Fibroblast of pulmonary artery (primary cell): ENCODE results near the gene NELFCD.
"Not testable (repeated sequence)": the region's sequence is repeated elsewhere in the genome, so short reads cannot be mapped to it uniquely, and the experiment has no call there.

Source experiments
- DNase-seq: peaks from one replicate; pipeline ENCODE4 v3.0.0-alpha.2; 2010; ENCODE audit warnings: low read depth
- H3K4me3 ChIP-seq: replicated peaks from 2 replicates; pipeline ENCODE4 v1.5.1; 2011; ENCODE audit warnings: low read depth, mild to moderate bottlenecking, control low read depth, low read length, moderate library complexity
- CTCF ChIP-seq: IDR thresholded peaks from 2 replicates; pipeline ENCODE4 v1.5.1; 2011; ENCODE audit warnings: mild to moderate bottlenecking, control low read depth, low read length, inconsistent platforms; ENCODE audit errors: missing control alignments

NELFCD gene

GRCh38 chr20:59032713-59033059, 51.6 kb downstream of the NELFCD start:
- no peak for DNase-seq
- TF ChIP-seq CTCF: peak; percentile 12
- peak overlapping the region; percentile 70 for H3K4me3 ChIP-seq

GRCh38 chr20:59033093-59033492, 52.0 kb downstream of the NELFCD start:
- H3K4me3 ChIP-seq: peak overlapping the region; percentile 70
- TF ChIP-seq CTCF: no peak
- no peak for DNase-seq

- TF ChIP-seq CTCF: no peak
- H3K4me3 ChIP-seq: no peak overlapping the region
- no peak for DNase-seq
Measured at GRCh38 chr20:59033616-59034165, 52.6 kb downstream of the NELFCD start.

- H3K4me3 ChIP-seq: no peak overlapping the region
- no peak for TF ChIP-seq CTCF
- DNase-seq: no peak
Measured at GRCh38 chr20:59035381-59035780, 54.3 kb downstream of the NELFCD start.

GRCh38 chr20:59037386-59037785, 56.3 kb downstream of the NELFCD start:
- TF ChIP-seq CTCF: no peak
- H3K4me3 ChIP-seq: no peak overlapping the region
- no peak for DNase-seq

GRCh38 chr20:59039233-59039632, 58.2 kb downstream of the NELFCD start:
- H3K4me3 ChIP-seq: no peak overlapping the region
- TF ChIP-seq CTCF: no peak
- DNase-seq: peak; percentile 33

GRCh38 chr20:59040667-59041066, 59.6 kb downstream of the NELFCD start:
- H3K4me3 ChIP-seq: no peak overlapping the region
- TF ChIP-seq CTCF: no peak
- DNase-seq: no peak

- H3K4me3 ChIP-seq: peak overlapping the region; percentile 85
- not testable (repeated sequence) for DNase-seq
Measured at GRCh38 chr20:59041487-59041886, 60.4 kb downstream of the NELFCD start.
